Inflammatory macrophage treated with lipopolysaccharide for 4 hours (primary cell): ENCODE measurements around the gene DLGAP1.

Source experiments
- DNase-seq: peaks from one replicate; pipeline ENCODE4 v3.0.0-alpha.2; 2020

DLGAP1 gene

DNA sequence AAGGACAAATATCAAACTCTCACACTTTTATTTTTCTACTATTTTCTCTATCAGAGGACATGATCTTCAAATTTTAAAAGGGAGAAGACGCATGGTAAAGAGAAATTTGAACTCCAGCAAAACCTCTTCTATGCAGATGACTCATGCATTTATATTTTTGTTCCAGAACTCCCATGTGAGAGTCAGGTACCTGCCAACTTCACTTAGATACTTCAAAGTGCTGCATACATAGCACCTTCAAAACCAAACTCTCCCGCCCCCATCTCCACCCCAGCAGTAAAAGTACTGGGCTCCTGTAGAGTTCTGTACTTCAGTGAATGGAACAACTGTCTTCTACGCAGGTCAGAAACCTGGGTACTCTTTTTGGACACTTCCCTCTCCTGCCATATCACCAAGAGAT lies 606.8 kb downstream of the DLGAP1 start:
- no peak for DNase-seq

GRCh38 chr18:3845161-3845560 lies 609.9 kb downstream of the DLGAP1 start:
- DNase-seq, result no peak

- DNase-seq, result no peak
Measured at GRCh38 chr18:3842844-3843243, 612.3 kb downstream of the DLGAP1 start.

DNA sequence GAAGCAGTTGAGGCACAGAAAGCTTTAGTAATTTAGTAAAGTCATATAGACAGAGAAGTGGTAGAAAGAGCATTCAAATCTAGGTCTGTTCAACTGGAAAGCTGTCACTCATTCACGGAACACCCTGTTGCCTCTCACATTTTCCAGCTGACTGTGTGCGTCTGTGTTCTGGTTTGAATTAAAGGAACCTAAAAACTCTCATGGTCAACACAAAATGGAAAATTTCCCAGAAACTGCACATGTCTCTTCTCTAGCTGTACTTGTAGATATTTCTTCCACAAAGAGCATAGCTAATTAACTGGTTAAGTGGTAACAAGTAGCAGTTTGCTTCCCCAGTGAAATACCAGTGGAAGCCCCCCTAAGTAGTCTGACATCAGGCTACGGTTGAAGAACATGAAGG lies 614.3 kb downstream of the DLGAP1 start:
- no peak for DNase-seq

DNA sequence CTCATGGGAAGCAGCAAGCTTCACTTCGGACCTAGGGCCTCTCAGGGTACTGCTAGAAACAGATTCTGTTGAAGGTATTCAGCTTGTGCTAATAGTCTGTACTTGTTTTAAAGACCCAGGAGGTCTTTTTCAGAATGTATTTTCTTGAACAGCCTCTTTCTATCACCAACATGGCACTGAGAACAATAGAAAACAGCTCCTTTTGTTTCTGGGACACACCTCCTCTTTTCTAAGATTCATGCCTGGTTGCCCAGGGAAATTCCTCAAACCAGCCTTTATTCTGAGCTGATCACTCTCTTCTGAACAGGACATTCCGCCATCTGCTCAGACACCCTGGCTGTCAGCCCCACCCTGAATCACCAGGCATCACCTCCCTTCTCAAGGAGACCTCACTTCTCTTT lies 615.5 kb downstream of the DLGAP1 start:
- DNase-seq, result no peak

DNA sequence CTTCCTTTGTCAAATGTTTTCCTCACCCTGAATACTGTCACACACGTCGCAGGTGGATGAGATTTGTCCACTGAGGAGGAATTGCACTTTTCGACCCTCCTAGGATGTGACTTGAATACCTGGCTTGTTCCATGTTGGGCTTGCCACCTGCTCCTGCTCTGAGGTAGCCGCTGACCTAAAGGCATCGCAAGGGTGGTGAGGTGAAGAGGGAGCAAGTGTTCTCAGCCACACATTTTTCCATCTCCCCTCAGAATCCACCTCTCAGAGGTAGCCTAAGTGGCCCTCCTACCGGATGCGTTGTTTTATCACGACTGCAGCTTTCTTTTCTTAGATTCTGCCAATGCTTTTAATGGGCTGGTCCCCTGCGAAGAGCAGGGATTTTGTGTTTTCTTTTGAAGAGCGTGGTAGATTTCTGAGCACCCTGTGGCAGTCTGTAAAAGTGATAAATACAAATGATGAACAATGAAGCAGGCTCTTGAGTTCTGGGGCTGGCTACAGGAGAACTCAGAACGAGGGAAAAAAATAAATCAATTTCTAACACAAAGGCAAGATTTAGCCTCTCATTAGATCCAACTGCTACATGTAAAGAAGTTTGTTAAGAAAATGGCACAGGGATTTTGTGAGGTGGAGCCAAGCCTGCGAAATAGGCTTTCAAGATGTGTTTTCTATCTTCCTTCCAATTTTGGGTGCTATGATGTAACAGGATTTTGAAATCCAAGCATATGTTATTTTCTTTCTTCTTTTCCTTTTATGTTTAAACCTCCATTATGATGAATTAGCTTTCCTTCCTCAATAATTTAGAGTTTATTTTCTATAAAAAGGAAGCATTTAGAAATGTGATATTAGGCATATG lies 618.4 kb downstream of the DLGAP1 start:
- DNase-seq, result no peak

DNA sequence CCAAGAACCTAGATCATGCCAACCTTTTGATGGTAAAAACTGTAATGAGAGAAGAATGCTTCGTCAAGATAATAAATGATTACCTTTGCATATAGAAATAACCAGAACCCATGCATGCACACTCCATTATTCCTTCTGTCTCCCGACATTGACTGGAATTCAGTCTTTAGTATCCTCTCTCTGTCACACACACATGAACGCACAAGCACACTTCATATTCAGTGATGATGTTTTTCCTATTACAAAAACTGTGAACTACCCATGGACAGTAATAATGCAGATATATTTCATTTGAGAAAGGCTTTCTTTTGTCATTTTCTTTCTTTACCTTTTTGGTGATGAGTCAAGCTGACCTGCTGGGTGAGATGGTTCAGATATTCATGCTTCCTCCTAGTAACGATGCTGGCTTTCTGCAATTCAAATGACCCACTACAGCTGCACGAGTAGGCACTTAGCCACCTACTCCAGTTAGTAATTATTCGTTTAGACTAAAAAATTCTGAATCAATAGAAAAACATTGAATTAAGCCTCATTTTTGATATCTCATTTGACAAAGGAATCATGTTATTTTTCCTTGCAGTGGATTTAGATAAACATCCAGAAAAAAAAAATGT lies 623.0 kb downstream of the DLGAP1 start:
- no peak for DNase-seq

- no peak for DNase-seq
Measured at GRCh38 chr18:3830604-3831003, 624.5 kb downstream of the DLGAP1 start.

DNA sequence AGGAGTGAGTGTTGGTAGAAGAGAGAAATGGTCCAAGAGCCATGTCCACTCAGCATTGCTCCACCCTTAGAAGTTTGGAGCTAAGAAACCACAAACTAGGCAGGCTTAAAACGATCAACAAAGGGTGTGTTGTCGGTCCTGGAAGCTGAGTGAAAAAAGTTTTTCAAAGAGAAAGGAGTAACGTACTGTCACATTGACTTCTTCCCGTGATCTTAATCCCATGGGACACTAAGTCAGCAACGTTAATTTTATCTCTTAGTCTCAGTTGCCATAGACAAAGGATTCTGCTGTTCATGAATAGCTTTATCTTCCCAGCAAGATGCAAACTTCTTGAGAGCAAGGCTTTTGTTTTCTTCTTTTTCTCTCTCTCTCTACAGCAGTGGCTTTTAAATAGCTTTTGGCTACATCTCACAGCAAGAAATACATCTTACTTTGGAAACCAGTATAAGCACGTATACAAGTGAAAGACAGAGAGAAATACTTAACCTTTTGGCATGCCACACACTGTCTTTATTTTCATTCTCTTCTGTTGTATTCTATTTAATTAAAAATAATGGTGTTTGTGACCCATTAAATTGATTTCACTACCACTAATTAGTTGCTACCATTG lies 627.8 kb downstream of the DLGAP1 start:
- DNase-seq, result no peak

GRCh38 chr18:3826021-3826420 lies 629.1 kb downstream of the DLGAP1 start:
- DNase-seq, result no peak

DNA sequence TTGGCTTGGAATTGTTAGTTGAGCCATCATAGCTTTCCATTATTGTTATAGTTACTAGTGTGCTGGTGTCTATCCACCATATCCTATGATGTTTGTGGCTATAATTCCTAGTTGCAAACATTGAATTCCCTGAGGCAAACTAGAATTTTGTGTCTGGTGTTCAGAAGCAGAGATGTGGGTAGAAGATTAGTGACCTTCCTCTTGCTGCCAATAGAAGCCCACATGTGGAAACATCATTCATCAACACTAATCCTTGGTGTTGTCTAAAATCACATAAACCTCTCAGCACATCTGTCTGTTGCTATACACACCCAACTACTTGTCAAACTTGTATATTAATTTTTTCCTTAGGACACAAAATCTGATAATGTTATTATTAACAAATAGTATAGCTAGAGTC lies 631.0 kb downstream of the DLGAP1 start:
- no peak for DNase-seq

DNA sequence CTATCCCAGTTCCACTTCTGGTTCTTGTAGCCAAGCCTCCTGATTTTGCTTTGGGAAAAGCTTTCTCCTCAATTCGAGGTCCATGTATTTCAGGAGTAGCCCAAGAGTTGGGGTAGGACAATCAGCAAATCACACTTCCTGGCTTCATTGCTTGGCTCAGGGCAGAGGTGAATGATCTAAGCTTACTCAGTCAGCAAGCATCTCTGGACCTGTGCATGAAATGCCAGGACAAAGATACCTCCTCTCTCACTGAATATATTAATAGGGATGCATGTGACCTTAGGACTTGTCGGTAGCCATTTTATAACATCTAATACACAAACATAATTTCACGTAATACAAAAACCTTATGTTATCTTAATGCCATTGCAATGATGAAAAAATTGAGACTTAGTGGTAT lies 632.0 kb downstream of the DLGAP1 start:
- DNase-seq, result no peak

GRCh38 chr18:3821524-3821923 lies 633.6 kb downstream of the DLGAP1 start:
- no peak for DNase-seq

DNA sequence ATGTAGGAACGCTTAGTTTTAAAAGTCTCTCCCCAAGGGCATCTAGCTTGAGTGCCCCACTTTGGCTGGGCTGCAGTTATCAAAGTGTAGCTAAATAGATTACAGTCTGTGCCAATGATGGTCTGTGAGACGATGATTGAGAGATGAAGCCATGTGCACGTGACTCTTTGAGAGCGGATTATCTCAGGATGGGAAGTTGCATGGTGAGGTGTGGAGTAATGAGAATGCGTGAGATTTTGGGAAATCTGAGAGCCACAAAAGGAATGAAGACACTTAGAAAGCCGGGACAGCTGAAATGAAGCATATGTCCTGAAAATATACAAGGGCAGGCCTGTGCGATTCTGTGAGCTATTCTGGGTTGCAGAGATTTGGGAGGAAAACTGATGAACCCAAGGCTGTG lies 635.1 kb downstream of the DLGAP1 start:
- no peak for DNase-seq

- peak; percentile 78 for DNase-seq
Measured at GRCh38 chr18:3816610-3817363, 638.3 kb downstream of the DLGAP1 start.

- no peak for DNase-seq
Measured at GRCh38 chr18:3815991-3816390, 639.1 kb downstream of the DLGAP1 start.

DNA sequence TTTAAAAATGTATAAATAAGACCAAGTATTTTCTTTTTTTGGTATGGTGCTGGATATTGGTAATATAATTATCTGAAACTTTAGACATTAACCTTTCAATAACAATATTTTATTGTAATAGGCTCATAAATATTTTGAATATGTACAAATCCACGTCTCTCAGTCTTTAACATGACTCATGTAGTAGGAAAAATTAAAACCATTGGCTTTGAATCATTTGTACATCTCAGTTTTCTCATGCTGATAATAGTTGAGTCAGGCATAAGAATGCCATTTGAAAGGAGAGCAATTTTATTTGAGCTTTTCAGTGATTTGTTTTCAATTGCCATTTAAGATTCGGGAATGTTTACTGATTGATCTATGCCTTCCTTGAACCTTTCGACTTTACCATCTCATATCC lies 640.3 kb downstream of the DLGAP1 start:
- DNase-seq, result no peak

GRCh38 chr18:3810296-3810695 lies 644.8 kb downstream of the DLGAP1 start:
- peak; percentile 5 for DNase-seq

DNA sequence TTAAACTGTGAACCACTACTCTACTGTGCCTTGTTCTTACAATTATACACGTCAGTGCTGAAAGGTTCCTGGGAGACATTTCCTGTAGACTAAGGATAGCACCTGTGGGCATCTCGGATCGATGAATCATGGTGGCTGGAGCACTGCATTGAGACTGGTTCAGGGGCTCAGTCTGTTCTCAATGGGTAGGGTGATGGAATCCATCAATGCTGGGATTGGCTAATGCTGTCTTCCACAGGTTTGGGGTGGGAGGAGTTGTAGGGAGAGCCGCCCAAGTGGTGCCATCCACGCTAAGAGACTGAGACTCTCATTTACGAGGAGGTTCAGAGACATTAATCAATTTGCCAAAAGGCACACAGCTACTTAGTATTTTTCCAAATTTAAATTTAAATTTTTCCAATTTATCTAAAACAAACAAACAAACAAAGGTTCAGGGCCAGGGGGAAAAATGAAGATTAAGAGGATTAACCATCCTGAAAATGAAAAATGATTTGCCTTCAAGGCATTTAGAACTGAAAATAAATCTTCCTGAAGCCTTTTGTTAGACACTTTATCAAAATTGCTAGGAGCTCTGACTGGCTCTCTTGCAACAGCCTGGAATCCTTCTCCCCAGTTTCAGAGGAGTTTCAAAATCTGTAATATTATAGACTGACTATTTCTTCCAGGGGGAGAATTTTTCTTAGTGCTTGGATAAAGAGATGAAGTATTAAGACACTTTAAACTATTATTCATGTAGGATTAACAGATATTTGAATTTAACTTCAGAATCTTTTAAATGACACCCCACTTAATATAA lies 645.9 kb downstream of the DLGAP1 start:
- DNase-seq, result no peak

GRCh38 chr18:3806656-3807055 lies 648.5 kb downstream of the DLGAP1 start:
- no peak for DNase-seq

DNA sequence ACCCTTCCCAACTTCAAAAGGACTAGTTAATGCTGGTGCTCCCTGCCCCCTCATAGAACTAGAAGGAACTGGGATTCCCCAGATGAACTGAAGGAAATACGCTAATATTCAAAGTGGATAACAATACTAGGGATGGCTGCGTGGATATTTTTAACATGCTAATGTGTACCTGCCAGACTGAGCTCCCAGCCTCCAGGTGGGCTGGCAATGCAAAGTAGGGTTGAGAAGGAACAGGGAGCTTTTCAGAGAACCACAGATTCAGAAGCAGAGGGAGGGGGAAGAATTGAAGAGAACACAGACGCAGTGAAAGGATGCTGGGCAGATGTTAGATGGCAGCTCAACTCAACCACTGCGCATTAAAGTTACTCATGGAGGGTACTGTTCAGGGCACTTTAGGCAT lies 650.8 kb downstream of the DLGAP1 start:
- DNase-seq, result no peak

GRCh38 chr18:3803350-3803749 lies 651.8 kb downstream of the DLGAP1 start:
- no peak for DNase-seq

DNA sequence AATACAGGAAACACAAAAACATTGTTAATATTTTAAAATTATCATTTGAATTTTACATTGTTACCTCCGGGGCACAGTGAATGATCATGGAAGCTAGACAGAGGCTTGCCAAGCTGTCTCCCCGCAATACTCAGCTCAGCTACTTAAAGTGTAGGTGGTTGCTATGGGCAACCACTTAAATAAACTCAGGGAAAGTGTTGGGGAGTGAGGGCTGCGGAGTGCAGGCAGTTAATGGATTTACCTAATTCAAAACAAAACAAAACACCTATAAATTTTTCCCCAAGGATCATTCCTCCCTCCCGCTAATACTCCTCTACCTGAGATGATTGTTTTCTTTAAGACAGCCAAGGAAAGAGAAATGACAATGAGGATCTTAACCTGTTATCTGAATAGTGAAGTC lies 655.6 kb downstream of the DLGAP1 start:
- no peak for DNase-seq
